ENCODE measurements around the gene HSPH1. TPM values are rescaled to one million over a fixed set of nuclear protein-coding genes. Genes with fewer than 3 reads are reported as not detected.

Gene HSPH1
- total and polyA plus RNA-seq, 2 of the 13 experiments (the other 11 are each of a cell fraction or from before 2014, with no cell fraction given), result 13.0 to 62.9 TPM

- peak; percentile 19; the same call in 1 of the 2 replicates for TF ChIP-seq ELK4 (CRISPR knock-in tag; IDR thresholded peaks at IDR 0.05; ENCODE audit: borderline replicate concordance)
- no peak for TF ChIP-seq PHF21A (CRISPR knock-in tag; IDR thresholded peaks at IDR 0.05)
- no peak for TF ChIP-seq ZNF572 (CRISPR knock-in tag; IDR thresholded peaks at IDR 0.05)
- TF ChIP-seq ZBTB4 (CRISPR knock-in tag; IDR thresholded peaks at IDR 0.05; ENCODE audit: borderline replicate concordance), result no peak
- no peak for TF ChIP-seq SIX4 (CRISPR knock-in tag; IDR thresholded peaks at IDR 0.05)
- peak; percentile 79; the same call in 1 of the 2 replicates for TF ChIP-seq FOXC1 (CRISPR knock-in tag; IDR thresholded peaks at IDR 0.05; ENCODE audit: borderline replicate concordance)
- no peak for TF ChIP-seq PLSCR1 (CRISPR knock-in tag; IDR thresholded peaks at IDR 0.05; ENCODE audit: borderline replicate concordance)
- no peak; the same call in 1 of the 2 replicates for TF ChIP-seq ZNF543 (CRISPR knock-in tag; IDR thresholded peaks at IDR 0.05)
- TF ChIP-seq ZNF547 (CRISPR knock-in tag; IDR thresholded peaks at IDR 0.05), result no peak
- peak; percentile 54 for TF ChIP-seq ELF3 (CRISPR knock-in tag; IDR thresholded peaks at IDR 0.05)
- TF ChIP-seq TRAFD1 (CRISPR knock-in tag; IDR thresholded peaks at IDR 0.05; ENCODE audit: borderline replicate concordance), result no peak
- TF ChIP-seq ZNF780A (CRISPR knock-in tag; IDR thresholded peaks at IDR 0.05), result no peak
- TF ChIP-seq MAX (IDR thresholded peaks at IDR 0.05), result peak; percentile 94
- TF ChIP-seq ZNF34 (CRISPR knock-in tag; IDR thresholded peaks at IDR 0.05; ENCODE audit: borderline replicate concordance), result no peak
- peak; percentile 79; the same call in 1 of the 2 replicates for TF ChIP-seq MYC (CRISPR knock-in tag; IDR thresholded peaks at IDR 0.05; ENCODE audit: borderline replicate concordance)
- TF ChIP-seq ZXDC (CRISPR knock-in tag; IDR thresholded peaks at IDR 0.05), result no peak
- TF ChIP-seq ZNF598 (CRISPR knock-in tag; IDR thresholded peaks at IDR 0.05; ENCODE audit: borderline replicate concordance), result no peak
- TF ChIP-seq FOXA1 (IDR thresholded peaks at IDR 0.05), result no peak
- no peak for TF ChIP-seq FOXA1 (CRISPR knock-in tag; IDR thresholded peaks at IDR 0.05)
- no peak for TF ChIP-seq ADNP (CRISPR knock-in tag; IDR thresholded peaks at IDR 0.05)
- peak; percentile 62; the same call in 1 of the 2 replicates for TF ChIP-seq ZNF792 (CRISPR knock-in tag; IDR thresholded peaks at IDR 0.05)
Observed at GRCh38 chr13:31161557-31162150, at the start of gene HSPH1 (continued).

Data from HepG2 (cell line).